ENCODE measurements around the gene GRIN2D. TPM values are rescaled to one million over a fixed set of nuclear protein-coding genes. Genes with fewer than 3 reads are reported as not detected.
"Not testable (repeated sequence)": the region's sequence is repeated elsewhere in the genome, so short reads cannot be mapped to it uniquely, and the experiment has no call there.

GRIN2D gene
- total RNA-seq, 1 donor from 2014 or later: 0.20 TPM

DNA sequence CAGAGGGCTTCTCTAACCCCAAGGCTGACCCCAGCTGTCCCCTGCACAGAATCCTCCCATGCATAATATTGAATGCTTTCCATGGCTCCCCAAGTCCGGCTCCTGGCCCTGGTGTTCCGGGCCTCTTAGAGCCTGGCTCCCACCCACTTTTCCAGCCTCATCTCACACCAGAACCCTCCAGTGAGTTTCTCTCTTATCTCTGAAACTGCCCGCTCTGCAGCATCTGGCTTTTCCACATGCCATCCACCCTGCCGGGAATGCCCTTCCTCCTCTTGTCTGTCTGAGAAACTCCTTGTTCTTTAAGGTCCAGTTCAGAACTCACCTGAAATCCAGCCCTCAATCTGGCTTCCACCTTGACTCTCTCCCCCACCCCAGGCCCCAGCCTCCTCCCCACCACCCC, 22.5 kb upstream of the GRIN2D start:
- DNase-seq (ENCODE audit: low spot score): no peak
- no peak for ATAC-seq

DNA sequence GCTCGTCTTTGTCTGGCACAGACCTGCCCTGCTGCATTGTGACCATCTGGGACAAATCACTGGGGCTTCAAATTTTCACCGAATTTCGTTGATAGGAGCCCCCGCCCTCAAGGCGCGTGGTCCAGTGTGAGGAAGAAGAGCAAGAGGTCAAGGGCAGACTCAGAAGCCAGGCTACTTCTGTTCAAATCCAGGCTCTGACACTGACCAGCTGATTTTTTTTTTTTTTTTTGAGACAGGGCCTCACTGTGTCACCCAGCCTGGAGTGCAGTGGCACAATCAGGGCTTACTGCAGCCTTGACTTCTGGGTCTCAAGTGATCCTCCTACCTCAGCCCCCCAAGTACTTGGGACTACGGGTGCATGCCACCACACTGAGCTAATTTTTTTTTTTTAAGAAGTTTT, 22.1 kb upstream of the GRIN2D start:
- DNase-seq (ENCODE audit: low spot score) (no peak), ATAC-seq (no peak)

DNA sequence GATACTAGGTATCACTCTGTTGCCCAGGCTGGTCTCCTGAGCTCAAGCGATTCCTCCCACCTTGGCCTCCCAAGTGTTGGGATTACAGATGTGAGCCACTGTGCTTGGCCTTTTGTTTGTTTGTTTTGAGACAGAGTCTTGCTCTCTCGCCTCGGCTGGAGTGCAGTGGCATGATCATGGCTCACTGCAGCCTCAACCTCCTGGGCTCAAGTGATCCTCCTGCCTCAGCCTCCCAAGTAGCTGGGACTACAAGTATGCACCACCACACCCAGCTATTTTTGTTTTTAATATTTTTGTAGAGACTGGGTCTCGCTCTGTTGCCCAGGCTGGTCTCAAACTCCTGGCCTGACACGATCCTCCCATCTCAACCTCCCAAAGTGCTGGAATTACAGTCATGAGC, 21.7 kb upstream of the GRIN2D start:
- ATAC-seq; DNase-seq (ENCODE audit: low spot score): not testable (repeated sequence)

DNA sequence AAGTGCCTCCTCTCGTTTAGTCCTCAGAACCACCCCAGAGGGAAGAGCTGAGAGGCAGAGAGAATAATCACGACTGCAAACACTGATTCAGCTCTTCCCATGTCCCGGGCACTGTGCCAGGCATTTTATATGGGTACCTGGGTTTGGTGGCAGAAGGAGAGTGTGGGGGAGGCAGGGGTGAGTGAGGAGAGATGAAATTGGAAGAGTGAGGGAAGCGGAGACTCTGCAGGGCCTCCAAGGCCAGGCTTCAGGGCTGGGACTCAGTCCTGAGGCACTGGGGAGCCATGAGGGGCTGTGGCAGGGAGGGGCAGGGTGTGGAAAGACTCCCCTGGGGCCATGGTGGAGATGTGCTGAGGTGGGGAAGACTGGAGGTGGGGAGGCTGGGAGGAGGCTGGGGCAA, 20.6 kb upstream of the GRIN2D start:
- ATAC-seq (no peak), DNase-seq (ENCODE audit: low spot score) (no peak)

DNA sequence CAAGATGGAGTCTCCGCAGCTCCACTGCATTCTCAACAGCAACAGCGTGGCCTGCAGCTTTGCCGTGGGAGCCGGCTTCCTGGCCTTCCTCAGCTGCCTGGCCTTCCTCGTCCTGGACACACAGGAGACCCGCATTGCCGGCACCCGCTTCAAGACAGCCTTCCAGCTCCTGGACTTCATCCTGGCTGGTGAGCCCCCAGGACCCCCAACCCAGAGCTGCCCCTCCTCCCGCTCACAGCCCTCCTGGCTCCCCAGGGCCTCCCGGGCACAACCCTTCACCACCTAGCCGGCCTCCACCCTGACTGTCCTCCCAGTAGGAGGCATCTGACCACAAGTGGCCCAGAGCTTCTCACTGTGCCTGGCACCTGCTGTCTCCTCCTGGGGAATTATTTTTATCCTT, 19.9 kb upstream of the GRIN2D start:
- DNase-seq (ENCODE audit: low spot score) (no peak), ATAC-seq (no peak)

DNA sequence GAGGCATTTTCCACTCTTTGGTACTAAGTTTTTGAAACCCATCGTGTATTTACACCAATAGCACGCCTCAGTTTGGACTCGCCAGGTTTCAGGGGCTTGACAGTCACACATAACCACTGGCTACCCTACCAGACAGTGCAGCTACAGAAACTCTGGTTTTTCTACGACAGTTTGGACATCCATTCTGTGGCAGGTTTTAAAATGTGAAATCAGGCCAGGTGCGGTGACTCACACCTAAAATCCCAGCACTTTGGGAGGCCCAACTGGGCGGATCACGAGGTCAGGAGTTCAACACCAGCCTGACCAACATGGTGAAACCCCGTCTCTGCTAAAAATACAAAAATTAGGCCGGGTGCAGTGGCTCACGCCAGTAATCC, 15.3 kb upstream of the GRIN2D start:
- ATAC-seq: no peak

DNA sequence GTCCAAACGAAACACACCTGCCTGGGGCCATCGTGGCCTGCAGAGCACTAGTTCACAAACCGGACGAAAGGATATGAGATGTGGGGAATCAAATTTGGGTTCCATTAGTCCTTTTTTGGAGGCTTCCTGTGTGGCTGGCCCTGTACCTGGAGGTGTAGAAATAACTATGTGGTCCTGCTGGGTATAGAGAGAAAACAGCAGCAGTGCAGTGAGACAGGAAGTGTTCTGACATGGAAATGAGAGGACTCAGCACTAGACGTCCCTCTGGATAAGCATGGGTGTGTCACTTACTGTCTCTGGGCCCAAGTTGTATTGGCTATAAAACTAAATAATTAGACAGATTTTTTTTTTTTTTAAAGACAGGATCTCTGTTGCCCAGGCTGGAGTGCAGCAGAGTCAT, 14.4 kb upstream of the GRIN2D start:
- ATAC-seq (no peak), DNase-seq (ENCODE audit: low spot score) (no peak)

More for the DNA sequence above, 15.3 kb upstream of the GRIN2D start:
- DNase-seq (ENCODE audit: low spot score): no peak

DNA sequence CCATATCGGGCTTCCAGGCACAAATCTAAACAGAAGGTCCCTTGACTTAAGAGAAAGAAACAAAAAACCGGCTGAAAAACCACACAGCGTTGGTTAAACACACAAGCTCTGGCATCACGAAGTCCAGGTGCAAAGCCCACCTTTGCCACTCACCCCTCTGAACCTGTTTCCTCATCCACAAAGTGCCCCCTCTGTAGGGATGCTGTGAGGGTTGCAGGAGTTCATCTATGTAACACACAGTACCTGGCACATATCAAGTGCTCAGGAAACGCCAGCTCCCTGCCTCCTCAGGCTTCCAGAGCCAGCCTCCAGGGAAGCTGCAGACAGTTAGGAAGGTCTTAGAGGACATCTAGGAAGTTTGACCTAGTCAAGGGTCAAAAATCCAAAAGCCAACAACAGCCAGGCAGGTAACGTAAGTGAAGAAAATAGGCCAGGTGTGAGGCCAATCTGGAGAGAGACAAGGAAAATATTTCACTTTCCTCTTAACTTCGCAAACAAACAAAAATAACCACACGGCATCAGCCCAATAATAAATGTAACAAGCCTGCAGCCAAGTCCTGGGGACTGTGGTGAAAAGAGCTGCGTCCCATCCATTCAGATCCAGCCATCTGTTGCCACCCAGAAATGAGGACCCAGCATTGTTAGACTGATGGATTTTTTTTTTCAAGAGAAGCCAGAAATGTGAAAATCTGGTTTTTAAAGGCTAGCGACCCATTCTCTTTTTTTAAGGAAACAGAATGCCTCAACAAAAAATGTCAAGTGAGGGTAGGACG, 12.1 kb upstream of the GRIN2D start:
- ATAC-seq (no peak), DNase-seq (ENCODE audit: low spot score) (no peak)

DNA sequence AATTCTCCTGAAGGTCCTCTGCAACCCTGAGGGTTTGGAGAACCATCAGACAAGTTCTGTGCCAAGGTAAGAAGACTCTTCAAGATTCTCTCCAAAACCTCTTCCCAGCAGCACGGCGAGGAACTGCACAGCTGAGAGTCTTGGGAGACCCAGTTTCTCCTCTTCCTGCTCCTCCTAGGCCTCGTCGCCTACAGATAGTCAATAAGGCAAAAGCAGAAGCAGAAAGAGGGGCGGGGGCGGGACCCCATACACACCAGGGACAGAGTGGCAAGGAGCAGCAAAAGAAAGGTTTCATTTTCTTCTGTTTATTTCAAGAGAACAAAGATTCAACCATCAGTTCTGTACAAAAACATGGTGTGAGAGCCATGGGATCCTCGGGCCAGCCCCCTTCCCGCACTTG, 11.2 kb upstream of the GRIN2D start:
- ATAC-seq: no peak
- DNase-seq (ENCODE audit: low spot score): no peak

DNA sequence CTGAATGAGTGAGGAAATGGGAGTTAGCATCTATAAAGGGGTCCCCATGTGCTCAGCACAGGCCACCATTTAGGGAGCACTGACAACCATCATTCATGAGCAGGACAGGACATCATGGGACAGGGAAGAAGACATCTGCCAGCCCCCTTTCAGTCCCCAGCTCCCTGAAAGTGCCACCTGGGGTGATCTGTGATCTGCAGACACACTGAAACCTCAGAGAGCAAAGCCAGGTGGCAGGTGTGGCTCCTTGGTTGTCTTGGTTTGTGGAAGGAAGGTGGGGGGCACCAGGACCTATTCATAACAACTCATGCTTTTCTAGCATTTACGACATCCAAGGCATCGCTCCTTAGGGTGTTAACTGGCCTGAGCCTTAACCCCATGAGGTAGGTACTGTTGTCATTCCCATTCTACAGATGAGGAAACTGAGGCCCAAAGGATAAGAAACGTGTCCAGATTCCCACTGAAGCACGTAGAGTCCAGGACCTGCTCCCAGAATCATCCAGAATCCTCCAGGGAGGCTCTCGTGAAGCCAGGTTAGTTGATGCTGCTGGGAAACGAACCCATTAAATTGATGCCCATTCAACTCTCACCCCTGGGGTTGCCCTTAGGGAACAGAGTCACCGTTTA, 7.9 kb upstream of the GRIN2D start:
- no peak for DNase-seq (ENCODE audit: low spot score)
- ATAC-seq: no peak

DNA sequence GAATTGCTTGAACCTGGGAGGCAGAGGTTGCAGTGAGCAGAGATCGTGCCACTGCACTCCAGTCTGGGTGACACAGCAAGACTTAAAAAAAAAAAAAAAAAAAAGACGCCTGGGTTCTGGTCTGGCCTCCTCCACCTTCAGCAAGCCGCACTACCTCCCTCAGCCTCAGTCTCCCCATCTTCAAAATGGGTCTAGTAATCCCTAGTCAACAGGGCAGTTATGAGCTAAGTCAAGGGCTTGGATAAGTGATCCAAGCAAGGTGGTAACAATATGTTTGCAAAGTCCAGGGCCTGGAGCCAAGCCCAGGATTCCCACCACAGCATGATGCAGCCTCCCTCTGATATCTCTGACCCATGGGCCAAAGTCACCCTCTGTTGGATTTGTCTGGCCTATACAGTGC, 6.5 kb upstream of the GRIN2D start:
- DNase-seq (ENCODE audit: low spot score): no peak
- no peak for ATAC-seq

DNA sequence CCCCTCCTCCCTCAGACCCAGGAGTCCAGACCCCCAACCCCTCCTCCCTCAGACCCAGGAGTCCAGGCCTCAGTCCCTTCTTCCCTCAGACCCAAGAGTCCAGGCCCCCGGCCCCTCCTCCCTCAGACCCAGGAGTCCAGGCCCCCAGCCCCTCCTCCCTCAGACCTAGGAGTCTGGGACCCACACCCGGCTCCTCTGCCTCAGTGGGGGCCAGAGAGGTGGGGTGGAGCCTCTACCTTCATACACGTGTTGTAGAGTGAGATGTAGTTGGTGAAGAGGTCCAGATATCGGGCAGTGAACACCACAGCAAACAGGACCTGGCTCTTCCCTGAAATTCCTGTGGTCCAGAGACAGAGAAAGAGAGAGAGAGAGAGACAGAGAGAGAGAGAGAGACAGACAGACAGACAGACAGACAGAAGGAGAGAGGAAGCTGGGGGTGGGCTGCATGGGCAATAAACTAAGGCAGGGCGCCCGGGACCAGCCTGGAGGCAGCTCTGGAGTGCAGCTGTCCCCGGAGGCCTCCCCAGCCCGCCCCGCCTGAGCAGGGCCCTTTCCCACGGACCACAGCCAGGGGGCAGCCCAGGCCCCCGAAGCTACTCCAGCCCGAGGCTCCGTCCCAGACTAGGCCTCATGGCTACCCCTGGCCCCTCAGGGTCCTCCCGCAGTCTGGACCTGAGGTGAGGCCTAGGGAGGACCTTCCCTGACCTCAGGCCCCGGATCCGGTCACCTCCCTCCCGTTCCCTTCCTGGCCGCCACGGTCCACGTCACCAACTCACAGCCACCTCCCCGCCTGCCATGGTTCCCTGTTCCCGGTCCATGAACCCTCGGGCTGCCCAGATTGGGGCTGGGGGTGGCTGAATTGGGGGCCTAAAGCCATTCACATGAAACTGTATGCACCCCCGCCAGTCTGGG, 3.0 kb upstream of the GRIN2D start:
- DNase-seq (ENCODE audit: low spot score) (peak; percentile 67), ATAC-seq (peak; percentile 78)

DNA sequence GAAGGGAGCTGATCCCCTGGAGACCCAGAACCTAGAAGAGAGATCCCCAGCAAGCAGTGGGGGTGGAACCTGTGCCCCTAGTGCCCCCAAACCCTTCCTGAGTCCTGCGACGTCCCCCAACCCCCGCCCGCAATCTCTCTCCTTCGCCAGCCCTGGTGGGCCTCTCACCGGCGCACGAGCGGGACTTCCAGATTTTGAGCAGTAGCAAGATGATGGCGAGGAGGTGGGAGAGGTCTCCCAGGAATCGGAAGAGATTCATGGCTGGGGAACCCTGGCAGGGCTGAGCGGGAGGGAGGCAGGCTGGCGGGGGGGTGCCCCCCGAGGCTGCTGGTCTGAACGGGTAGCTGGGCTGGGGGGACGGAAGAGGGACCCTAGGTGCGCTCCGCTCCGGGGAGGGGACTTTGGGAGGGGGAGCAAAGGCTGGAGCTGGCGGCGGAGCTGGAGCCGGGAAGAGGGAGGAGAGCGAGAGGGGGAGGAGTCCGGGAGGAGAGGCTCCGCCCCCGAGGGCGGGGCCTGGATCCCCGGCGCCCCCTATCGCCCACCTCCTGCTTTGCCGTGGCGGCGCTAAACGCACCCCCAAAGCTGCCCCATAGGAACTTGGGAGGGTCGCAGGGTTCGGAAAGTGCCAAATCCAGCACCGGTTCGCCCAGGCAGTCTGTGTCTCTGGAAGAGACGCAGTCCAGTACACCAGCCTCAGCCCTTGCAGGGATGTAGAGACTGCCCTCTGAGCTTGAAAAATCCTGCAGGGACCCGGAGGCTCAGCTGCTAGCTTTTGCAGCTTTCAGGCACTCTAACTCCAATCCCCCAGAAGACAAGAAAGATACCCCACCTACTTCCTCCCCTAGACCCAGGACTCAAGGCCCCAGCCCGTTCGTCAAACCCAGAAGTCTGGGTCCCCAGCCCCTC, 2.1 kb upstream of the GRIN2D start, which contains the start of gene KDELR1:
KDELR1 (minus strand) TSS at position 452 of the 906 bp plus-strand sequence; CDS start at position 259, 193 bp downstream.
- ATAC-seq (peak; percentile 97), DNase-seq (ENCODE audit: low spot score) (peak; percentile 83)

DNA sequence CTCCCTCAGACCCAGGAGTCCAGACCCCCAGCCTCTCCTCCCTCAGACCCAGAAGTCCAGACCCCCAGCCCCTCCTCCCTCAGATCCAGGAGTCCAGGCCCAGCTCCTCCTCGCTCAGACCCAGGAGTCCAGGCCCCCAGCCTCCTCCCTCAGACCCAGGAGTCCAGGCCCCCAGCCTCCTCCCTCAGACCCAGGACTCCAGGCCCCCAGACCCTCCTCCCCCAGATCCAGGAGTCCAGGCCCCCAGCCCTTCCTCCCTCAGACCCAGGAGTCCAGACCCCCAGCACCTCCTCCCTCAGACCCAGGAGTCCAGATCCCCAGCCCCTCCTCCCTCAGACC, 1.5 kb upstream of the GRIN2D start:
- ATAC-seq; DNase-seq (ENCODE audit: low spot score): not testable (repeated sequence)

DNA sequence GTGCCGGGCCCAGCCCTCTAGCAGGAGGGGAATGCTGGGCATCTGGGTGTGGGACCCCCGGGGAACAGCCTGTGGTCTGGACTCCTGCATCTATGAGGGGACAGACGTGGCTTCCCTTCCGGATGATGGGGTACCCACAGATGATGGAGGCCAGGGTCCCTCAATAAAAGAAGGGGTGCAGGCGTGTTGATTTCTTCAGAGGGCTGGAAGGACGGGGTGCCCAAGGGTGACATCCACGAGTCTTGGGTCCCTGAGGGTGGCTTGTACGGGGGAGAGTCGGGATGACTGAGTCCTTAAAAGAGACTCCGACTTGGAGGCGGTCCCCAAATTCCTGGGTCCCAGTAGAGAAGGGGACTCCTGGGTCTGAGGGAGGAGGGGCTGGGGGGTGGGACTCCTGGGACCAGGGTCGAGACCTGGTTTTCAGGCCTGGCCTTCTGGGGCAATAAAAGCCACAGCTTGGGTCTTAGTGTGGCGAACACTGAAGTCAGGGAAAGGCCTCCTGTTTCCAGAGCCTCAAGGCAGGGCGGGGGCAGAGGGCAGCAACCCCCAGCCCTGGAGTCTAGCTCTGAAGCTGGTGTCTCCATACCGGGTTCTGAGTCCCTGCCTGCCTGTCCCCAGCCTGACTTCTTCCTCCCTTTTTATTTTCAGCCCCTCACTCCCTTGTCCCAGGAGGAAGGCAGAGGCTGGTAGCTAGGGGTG, 459 bp upstream of the GRIN2D start:
- no peak for DNase-seq (ENCODE audit: low spot score)
- ATAC-seq: no peak

DNA sequence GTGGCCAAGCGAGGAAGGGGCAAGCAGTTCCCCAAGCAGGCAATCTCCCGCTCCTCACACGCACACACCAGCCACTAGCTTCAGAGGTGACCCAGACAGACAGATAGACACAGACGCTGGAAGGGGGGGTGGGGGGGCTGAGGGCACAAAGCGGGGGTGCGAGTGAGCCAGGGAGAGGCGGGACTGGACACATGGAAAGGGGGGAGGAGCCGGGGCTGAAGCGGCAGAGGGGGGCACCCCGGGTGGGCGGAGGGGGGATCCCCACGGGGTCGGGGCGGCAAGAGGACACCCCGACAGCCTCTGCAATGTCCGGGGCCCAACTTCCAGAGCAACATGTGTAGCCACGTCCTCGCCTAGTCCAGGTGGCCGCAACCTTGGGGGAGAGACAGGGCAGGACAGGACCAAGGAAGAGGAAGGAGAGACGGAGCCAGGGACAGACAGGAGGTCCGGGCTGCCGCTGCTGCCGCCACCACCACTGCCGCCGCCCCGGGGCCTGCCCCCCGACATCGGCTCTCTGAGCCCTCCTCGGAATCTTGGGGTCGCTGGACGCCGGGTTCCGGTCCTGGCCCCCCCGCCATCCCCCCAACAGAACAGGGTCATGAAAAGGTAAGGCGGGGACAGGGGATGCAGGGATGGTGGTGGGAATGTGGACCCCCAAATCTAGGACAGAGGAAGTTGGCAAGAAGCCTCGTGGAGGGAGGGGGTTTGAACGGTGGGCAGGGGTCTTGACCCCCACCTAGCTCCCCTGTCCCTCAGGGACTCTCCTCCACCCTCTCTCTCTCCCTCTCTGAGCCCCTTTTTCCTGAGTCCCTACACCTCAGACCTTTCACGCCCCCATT, 1.1 kb downstream of the GRIN2D start:
- ATAC-seq (no peak), DNase-seq (ENCODE audit: low spot score) (no peak)

DNA sequence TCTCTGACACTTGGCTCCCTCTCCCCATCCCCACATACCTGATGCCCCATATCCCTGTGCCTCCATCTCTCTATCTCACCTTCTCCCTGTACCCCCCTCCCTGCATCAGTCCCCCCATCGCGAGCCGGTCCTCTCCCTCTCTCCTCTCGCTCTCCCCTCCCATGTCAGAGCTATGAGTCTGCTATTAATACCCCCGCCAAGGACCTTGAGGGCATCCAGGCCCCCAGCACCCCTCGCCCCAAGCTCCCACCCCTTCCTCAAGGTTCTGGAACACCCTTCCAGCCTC, 1.6 kb downstream of the GRIN2D start:
- DNase-seq (ENCODE audit: low spot score) (no peak), ATAC-seq (no peak)

DNA sequence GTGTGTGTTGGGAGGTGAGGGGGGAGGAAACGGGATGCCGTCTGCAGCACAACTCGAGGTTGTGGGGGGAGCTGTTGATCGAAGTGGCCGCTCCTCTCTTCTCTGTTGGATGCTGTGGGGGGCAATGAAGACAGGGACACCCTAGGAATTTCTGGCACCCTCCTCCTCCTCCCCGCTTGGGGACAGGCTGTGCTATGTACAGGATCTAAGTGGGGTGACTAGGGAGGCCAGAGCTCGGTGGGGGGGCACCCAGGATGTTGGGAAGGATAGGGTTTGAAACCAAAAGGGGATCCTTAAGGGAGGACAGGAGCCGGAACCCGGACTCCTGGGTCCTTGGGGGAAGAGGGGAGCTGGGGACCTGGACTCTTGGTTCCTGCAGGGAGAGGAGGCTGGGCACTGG, 2.0 kb downstream of the GRIN2D start:
- ATAC-seq (no peak), DNase-seq (ENCODE audit: low spot score) (no peak)
